Measurements from ENCODE around the gene PDPN.

GRCh38 chr1:13536571-13536970, 47.1 kb upstream of the PDPN start:
- TF ChIP-seq POLR2A (IDR thresholded peaks at IDR 0.05) (no peak), CTCF (IDR thresholded peaks at IDR 0.05) (no peak), EP300 (IDR thresholded peaks at IDR 0.05) (no peak)

Data from upper lobe of left lung (tissue), 4 donors.